Measurements from ENCODE around the gene RPS2.
"Not testable (repeated sequence)": the region's sequence is repeated elsewhere in the genome, so short reads cannot be mapped to it uniquely, and the experiment has no call there.

DNA sequence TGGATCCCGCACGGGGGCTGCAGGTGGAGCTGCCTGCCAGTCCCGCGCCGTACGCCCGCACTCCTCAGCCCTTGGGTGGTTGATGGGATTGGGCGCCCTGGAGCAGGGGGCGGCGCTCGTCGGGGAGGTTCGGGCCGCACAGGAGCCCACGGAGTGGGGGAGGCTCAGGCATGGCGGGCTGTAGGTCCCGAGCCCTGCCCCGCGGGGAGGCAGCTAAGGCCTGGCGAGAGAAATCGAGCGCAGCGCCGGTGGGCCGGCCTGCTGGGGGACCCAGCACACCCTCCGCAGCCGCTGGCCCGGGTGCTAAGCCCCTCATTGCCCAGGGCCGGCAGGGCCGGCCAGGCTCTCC lies 6.5 kb downstream of the RPS2 start:
- TF ChIP-seq, protein P1, sequence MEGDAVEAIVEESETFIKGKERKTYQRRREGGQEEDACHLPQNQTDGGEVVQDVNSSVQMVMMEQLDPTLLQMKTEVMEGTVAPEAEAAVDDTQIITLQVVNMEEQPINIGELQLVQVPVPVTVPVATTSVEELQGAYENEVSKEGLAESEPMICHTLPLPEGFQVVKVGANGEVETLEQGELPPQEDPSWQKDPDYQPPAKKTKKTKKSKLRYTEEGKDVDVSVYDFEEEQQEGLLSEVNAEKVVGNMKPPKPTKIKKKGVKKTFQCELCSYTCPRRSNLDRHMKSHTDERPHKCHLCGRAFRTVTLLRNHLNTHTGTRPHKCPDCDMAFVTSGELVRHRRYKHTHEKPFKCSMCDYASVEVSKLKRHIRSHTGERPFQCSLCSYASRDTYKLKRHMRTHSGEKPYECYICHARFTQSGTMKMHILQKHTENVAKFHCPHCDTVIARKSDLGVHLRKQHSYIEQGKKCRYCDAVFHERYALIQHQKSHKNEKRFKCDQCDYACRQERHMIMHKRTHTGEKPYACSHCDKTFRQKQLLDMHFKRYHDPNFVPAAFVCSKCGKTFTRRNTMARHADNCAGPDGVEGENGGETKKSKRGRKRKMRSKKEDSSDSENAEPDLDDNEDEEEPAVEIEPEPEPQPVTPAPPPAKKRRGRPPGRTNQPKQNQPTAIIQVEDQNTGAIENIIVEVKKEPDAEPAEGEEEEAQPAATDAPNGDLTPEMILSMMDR (IDR thresholded peaks at IDR 0.05) = not testable (repeated sequence)
- TF ChIP-seq POLR2A (IDR thresholded peaks at IDR 0.05) = not testable (repeated sequence)

Data from lower leg skin (tissue), 3 donors.